Aorta (tissue), 5 donors: ENCODE measurements around the gene SLC30A10. TPM values are rescaled to one million over a fixed set of nuclear protein-coding genes. Genes with fewer than 3 reads are reported as not detected.
"Not testable (repeated sequence)": the region's sequence is repeated elsewhere in the genome, so short reads cannot be mapped to it uniquely, and the experiment has no call there.

ENCODE experiments used
- ATAC-seq: fragments of 200-7000 bp; cut with Tn5 transposase; one replicate; pipeline ENCODE4 v1.9.1; 2022; ENCODE audit warnings: moderate library complexity; ENCODE audit not compliant: low FRiP score
- DNase-seq, 2 donors: peaks; one replicate each; pipeline ENCODE4 v3.0.0-alpha.2; 2020
- H3K27ac ChIP-seq, 2 donors: one replicate each; pipeline ENCODE4 v1.5.1; 2013; ENCODE audit warnings: low read length in 2 of 2, mild to moderate bottlenecking in 2 of 2, moderate library complexity in 2 of 2, control low read depth in 1 of 2, inconsistent platforms in 1 of 2, low read depth in 1 of 2
- H3K27me3 ChIP-seq, 2 donors: one replicate each; pipeline ENCODE4 v1.6.1; 2013; ENCODE audit warnings: control low read depth in 1 of 2, low read length in 1 of 2, mild to moderate bottlenecking in 1 of 2, moderate library complexity in 1 of 2; ENCODE audit not compliant: insufficient read depth in 2 of 2, control insufficient read depth in 1 of 2
- H3K36me3 ChIP-seq, 2 donors: one replicate each; pipeline ENCODE4 v1.6.1; 2013; ENCODE audit warnings: control low read depth in 1 of 2, low read length in 1 of 2, mild to moderate bottlenecking in 1 of 2; ENCODE audit not compliant: insufficient read depth in 2 of 2, control insufficient read depth in 1 of 2
- H3K4me1 ChIP-seq, 2 donors: one replicate each; pipeline ENCODE4 v1.6.1; 2013; ENCODE audit warnings: low read length in 2 of 2, control low read depth in 1 of 2, mild to moderate bottlenecking in 1 of 2, moderate library complexity in 1 of 2; ENCODE audit not compliant: insufficient read depth in 2 of 2, control insufficient read depth in 1 of 2
- H3K4me3 ChIP-seq, 2 donors: one replicate each; pipeline ENCODE4 v1.5.1; 2013; ENCODE audit warnings: low read length in 2 of 2, control low read depth in 1 of 2, mild to moderate bottlenecking in 1 of 2
- H3K9me3 ChIP-seq: one replicate; pipeline ENCODE4 v1.6.1; 2013; ENCODE audit warnings: mild to moderate bottlenecking, low read length; ENCODE audit not compliant: control insufficient read depth
- WGBS, 2 donors: extraction: QIAGEN DNeasy Blood & Tissue Kit; methylation state at CpG; one replicate each; pipeline ENCODE4 v1.1.7; 2013; 5-methylcytosine and 5-hydroxymethylcytosine counted together
- intact Hi-C, 2 donors: fragments of 100-400 bp; cut with DNase I; formaldehyde crosslinking; loops; one replicate each; pipeline versions ENCODE4 v1.14.2 to v1.15.0; 2022
- polyA plus RNA-seq, 2 donors: library from polyadenylated mRNA; stranded (reverse); fragments of 200-250 nt; gene quantifications; one replicate each; pipeline ENCODE4 v1.2.3, GENCODE V29; 2013
- total RNA-seq, 2 donors: library from RNA; stranded (reverse); fragmentation: NEBNext Ultra II Directional; extraction: Animal tissue kit (Norgen Biotek cat#: 25700); gene quantifications; one replicate each; pipeline ENCODE4 v1.2.1, GENCODE V29; 2021
- donor health status: healthy with polysubstance abuse.
- donor health status: Bipolar disorder and iron deficiency.
- donor health status: DM: no; HTN: no; CAD: no.
- donor health status: DM: no; HTN: no; CAD: no.
- donor health status: DM: yes; HTN: yes; CAD: no.

The SLC30A10 gene
- total and polyA plus RNA-seq, 4 donors, result 0.25 TPM; not detected in 3

GRCh38 chr1:219958875-219959417 lies 30.6 kb upstream of the SLC30A10 start:
- no peak overlapping the region for H3K27ac ChIP-seq
- DNase-seq (no peak), ATAC-seq (no peak)
- no peaks in the 10 kb centered on the region for H3K36me3 ChIP-seq
- H3K27me3 ChIP-seq, result no peaks in the 10 kb centered on the region
- no peaks in the 10 kb centered on the region for H3K4me1 ChIP-seq
- no peaks in the 10 kb centered on the region for H3K9me3 ChIP-seq
- intact Hi-C loops, result no loop called here
- H3K4me3 ChIP-seq, result no peak overlapping the region
- 87 to 89% methylated on average over 16 of the region's 16 CpGs for WGBS, 2 donors

GRCh38 chr1:219954736-219955421 lies 26.5 kb upstream of the SLC30A10 start:
- DNase-seq (no peak), ATAC-seq (no peak)
- Histone ChIP-seq H3K4me1 (no peaks in the 10 kb centered on the region), H3K4me3 (no peak overlapping the region), H3K9me3 (peaks cover 2% of the 10 kb centered on the region), H3K27me3 (no peaks in the 10 kb centered on the region), H3K36me3 (no peaks in the 10 kb centered on the region), H3K27ac (no peak overlapping the region)
- intact Hi-C loops, result no loop called here
- 74 to 77% methylated on average over 11 of the region's 11 CpGs for WGBS, 2 donors

- no peak for ATAC-seq
- no peak for DNase-seq
- 85 to 89% methylated on average over 6 of the region's 6 CpGs for WGBS, 2 donors
- intact Hi-C loops, result no loop called here
- Histone ChIP-seq H3K27me3 (no peaks in the 10 kb centered on the region), H3K4me1 (no peaks in the 10 kb centered on the region), H3K9me3 (peaks cover 2% of the 10 kb centered on the region), H3K4me3 (no peak overlapping the region), H3K36me3 (no peaks in the 10 kb centered on the region), H3K27ac (no peak overlapping the region)
These were observed 25.7 kb upstream of the SLC30A10 start for GRCh38 chr1:219954052-219954451.

- no peak for DNase-seq
- Histone ChIP-seq H3K9me3 (peaks cover 2% of the 10 kb centered on the region), H3K36me3 (no peaks in the 10 kb centered on the region), H3K4me1 (no peaks in the 10 kb centered on the region), H3K27ac (no peak overlapping the region), H3K4me3 (no peak overlapping the region), H3K27me3 (no peaks in the 10 kb centered on the region)
- no peak for ATAC-seq
- intact Hi-C loops, result no loop called here
These were observed 24.0 kb upstream of the SLC30A10 start for GRCh38 chr1:219952361-219952760.

GRCh38 chr1:219949227-219949626 lies 20.9 kb upstream of the SLC30A10 start:
- H3K27ac ChIP-seq, ATAC-seq, H3K4me1 ChIP-seq, H3K9me3 ChIP-seq, H3K36me3 ChIP-seq, intact Hi-C loops, H3K4me3 ChIP-seq, DNase-seq, H3K27me3 ChIP-seq: not testable (repeated sequence)
- WGBS, 2 donors, result 98% methylated on average over 3 of the region's 5 CpGs

- H3K27me3 ChIP-seq, H3K27ac ChIP-seq, H3K4me1 ChIP-seq, intact Hi-C loops, ATAC-seq, H3K9me3 ChIP-seq, H3K36me3 ChIP-seq, DNase-seq, H3K4me3 ChIP-seq: not testable (repeated sequence)
- WGBS, 2 donors, result 97 to 100% methylated on average over 3 of the region's 3 CpGs
These were observed 20.4 kb upstream of the SLC30A10 start for GRCh38 chr1:219948766-219949165.

GRCh38 chr1:219945795-219946194 lies 17.4 kb upstream of the SLC30A10 start:
- Histone ChIP-seq H3K4me3 (no peak overlapping the region), H3K36me3 (no peaks in the 10 kb centered on the region), H3K27ac (no peak overlapping the region), H3K4me1 (no peaks in the 10 kb centered on the region), H3K9me3 (peaks cover under 1% of the 10 kb centered on the region), H3K27me3 (no peaks in the 10 kb centered on the region)
- DNase-seq, result no peak
- ATAC-seq, result no peak
- intact Hi-C loops, result no loop called here

- Histone ChIP-seq H3K27ac (no peak overlapping the region), H3K36me3 (no peaks in the 10 kb centered on the region), H3K27me3 (no peaks in the 10 kb centered on the region), H3K4me1 (no peaks in the 10 kb centered on the region), H3K9me3 (no peaks in the 10 kb centered on the region), H3K4me3 (no peak overlapping the region)
- DNase-seq (no peak), ATAC-seq (no peak)
- intact Hi-C loops, result no loop called here
- WGBS, 2 donors, result 83 to 87% methylated on average over 2 of the region's 2 CpGs
These were observed 13.1 kb upstream of the SLC30A10 start for GRCh38 chr1:219941179-219942118.
